Thoracic aorta (tissue), 2 donors: ENCODE measurements around the gene NEDD8. TPM values are rescaled to one million over a fixed set of nuclear protein-coding genes. Genes with fewer than 3 reads are reported as not detected.

ENCODE experiments used
- ATAC-seq: fragments of 150-250 bp; one replicate; pipeline ENCODE4 v1.8.0; 2017; ENCODE audit warnings: low read depth; ENCODE audit not compliant: insufficient number of reproducible peaks, low FRiP score
- DNase-seq: peaks from one replicate; pipeline ENCODE4 v3.0.0-alpha.2; 2020; ENCODE audit warnings: low spot score
- H3K27ac ChIP-seq, 2 donors: fragments of 200-600 bp; sonication (generic); 1 replicate in 1 of 2; 2 replicates in 1 of 2; pipeline ENCODE4 v1.5.1; 2016; ENCODE audit warnings: mild to moderate bottlenecking in 2 of 2, moderate library complexity in 2 of 2
- H3K27me3 ChIP-seq: fragments of 200-600 bp; sonication (generic); replicated peaks from 2 replicates; pipeline ENCODE4 v1.6.0; 2016; ENCODE audit warnings: mild to moderate bottlenecking; ENCODE audit not compliant: insufficient read depth
- H3K36me3 ChIP-seq: fragments of 200-600 bp; sonication (generic); one replicate; pipeline ENCODE4 v1.5.1; 2016
- H3K4me1 ChIP-seq, 2 donors: fragments of 200-600 bp; sonication (generic); 1 replicate in 1 of 2; 2 replicates in 1 of 2; pipeline versions ENCODE4 v1.5.1 to v1.6.0; 2016; ENCODE audit warnings: low read depth in 2 of 2, mild to moderate bottlenecking in 1 of 2; ENCODE audit not compliant: control insufficient read depth in 1 of 2
- H3K4me3 ChIP-seq: fragments of 200-600 bp; sonication (generic); 2 replicates; pipeline ENCODE4 v1.5.1; 2016; ENCODE audit warnings: mild to moderate bottlenecking
- H3K9me3 ChIP-seq: fragments of 200-600 bp; sonication (generic); 2 replicates; pipeline ENCODE4 v1.5.1; 2016
- total RNA-seq, 2 donors: library from RNA; depleted of rRNA; stranded (reverse); fragments of >200 nt; gene quantifications; one replicate each; pipeline versions ENCODE4 v1.1.0 to v1.2.3, GENCODE V29; 2016
- TF ChIP-seq, protein P1 (sequence below): fragments of 200-600 bp; sonication (generic); IDR thresholded peaks from one replicate; pipeline ENCODE4 v1.5.1; 2019; ENCODE audit warnings: antibody characterized with exemption

NEDD8 gene
- total RNA-seq, 2 donors from 2014 or later, result 76.0 to 91.4 TPM

GRCh38 chr14:24215495-24216344, 16.4 kb downstream of the NEDD8 start, which contains the start of gene MDP1:
Gene MDP1 (minus strand): TSS chr14:24216066. CDS start chr14:24215955, 111 bp downstream.
- peak within 1 kb of the TSS; percentile 90 to 94 for H3K27ac ChIP-seq
- TF ChIP-seq, protein P1, sequence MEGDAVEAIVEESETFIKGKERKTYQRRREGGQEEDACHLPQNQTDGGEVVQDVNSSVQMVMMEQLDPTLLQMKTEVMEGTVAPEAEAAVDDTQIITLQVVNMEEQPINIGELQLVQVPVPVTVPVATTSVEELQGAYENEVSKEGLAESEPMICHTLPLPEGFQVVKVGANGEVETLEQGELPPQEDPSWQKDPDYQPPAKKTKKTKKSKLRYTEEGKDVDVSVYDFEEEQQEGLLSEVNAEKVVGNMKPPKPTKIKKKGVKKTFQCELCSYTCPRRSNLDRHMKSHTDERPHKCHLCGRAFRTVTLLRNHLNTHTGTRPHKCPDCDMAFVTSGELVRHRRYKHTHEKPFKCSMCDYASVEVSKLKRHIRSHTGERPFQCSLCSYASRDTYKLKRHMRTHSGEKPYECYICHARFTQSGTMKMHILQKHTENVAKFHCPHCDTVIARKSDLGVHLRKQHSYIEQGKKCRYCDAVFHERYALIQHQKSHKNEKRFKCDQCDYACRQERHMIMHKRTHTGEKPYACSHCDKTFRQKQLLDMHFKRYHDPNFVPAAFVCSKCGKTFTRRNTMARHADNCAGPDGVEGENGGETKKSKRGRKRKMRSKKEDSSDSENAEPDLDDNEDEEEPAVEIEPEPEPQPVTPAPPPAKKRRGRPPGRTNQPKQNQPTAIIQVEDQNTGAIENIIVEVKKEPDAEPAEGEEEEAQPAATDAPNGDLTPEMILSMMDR, result peak; percentile 32
- peaks cover 19 to 36% of the 10 kb centered on the region in 2 donors for H3K4me1 ChIP-seq
- peak; percentile 50 for ATAC-seq
- peaks cover 8% of the 10 kb centered on the region for H3K36me3 ChIP-seq
- no peaks in the 10 kb centered on the region for H3K9me3 ChIP-seq
- no peaks in the 10 kb centered on the region for H3K27me3 ChIP-seq
- H3K4me3 ChIP-seq, result peak within 1 kb of the TSS; percentile 97
- DNase-seq, result peak; percentile 47

DNA sequence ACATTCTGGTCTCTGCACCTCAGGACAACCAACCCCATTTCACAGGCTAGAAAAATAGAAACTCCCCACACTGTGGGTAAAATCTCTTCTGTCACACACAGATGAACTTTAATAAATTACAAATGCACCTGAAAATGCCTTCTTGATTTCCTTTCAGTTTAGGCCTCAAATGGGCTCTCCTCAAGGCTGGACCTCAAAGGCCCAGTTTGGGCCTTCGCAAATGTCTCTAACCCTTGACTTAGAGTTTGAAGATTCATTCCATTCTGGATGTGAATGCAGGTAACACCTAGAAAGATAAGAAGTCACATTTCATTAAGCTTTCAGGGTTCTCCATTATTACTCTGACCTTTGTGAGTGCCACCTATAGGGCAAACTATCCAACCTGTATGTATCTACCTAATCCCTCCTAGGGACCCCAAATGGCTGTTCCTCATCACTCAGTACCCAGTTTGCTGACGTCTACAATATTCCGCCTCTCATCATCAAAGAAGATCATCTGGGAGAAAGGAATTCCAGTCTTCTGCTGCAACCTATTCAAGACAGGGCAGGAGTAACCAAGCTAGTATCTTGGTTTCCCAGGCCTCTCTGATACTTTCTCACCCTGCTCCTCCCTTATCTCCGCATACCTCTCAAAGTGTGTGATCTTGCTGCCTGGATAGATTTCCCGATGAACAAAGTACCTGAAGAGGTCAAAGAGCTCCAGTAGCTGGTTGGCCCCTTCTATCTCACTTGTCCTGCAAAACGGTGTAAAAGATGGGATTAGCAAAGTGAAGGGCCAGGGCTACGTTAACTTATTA, 18.1 kb downstream of the NEDD8 start:
- Histone ChIP-seq H3K36me3 (peaks cover 19% of the 10 kb centered on the region), H3K27ac (peak overlapping the region; percentile 95 to 97), H3K27me3 (no peaks in the 10 kb centered on the region), H3K9me3 (no peaks in the 10 kb centered on the region), H3K4me3 (peak overlapping the region; percentile 89), H3K4me1 (peaks cover 19 to 36% of the 10 kb centered on the region in 2 donors)
- TF ChIP-seq, protein P1, result no peak
- DNase-seq (no peak), ATAC-seq (no peak)

GRCh38 chr14:24212924-24213865, 19.0 kb downstream of the NEDD8 start, which contains the start of gene CHMP4A:
Gene CHMP4A (minus strand): TSS chr14:24213488. CDS start chr14:24213439, 49 bp downstream.
- TF ChIP-seq, protein P1, result peak; percentile 12
- Histone ChIP-seq H3K9me3 (no peaks in the 10 kb centered on the region), H3K4me1 (peaks cover 19 to 36% of the 10 kb centered on the region in 2 donors), H3K36me3 (peaks cover 22% of the 10 kb centered on the region), H3K27me3 (no peaks in the 10 kb centered on the region), H3K27ac (peak within 1 kb of the TSS; percentile 95 to 97), H3K4me3 (peak within 1 kb of the TSS; percentile 89)
- ATAC-seq, result peak; percentile 84
- peak; percentile 97 for DNase-seq

DNA sequence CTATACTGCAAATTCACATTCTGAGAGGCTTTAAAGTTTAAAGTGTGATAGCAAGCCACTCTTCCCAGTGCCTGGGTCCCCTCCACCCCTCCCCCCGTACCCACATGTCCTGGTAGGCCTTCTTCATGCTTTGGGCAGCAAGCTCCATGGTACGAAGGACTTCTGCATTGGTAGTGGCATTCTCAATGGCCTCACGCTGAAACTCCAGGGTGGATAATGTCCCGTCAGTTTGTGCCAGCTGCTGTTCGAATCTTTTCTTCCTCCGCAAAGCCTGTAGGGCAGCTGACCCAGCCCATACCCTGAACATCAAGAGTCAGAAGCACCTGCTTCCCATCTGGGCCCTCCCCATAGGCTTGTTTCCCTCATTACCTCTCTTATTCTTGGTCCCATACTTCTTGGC, 20.9 kb downstream of the NEDD8 start:
- Histone ChIP-seq H3K27ac (no peak overlapping the region), H3K36me3 (peaks cover 30% of the 10 kb centered on the region), H3K9me3 (no peaks in the 10 kb centered on the region), H3K27me3 (no peaks in the 10 kb centered on the region), H3K4me1 (peaks cover 19 to 35% of the 10 kb centered on the region in 2 donors), H3K4me3 (no peak overlapping the region)
- ATAC-seq (no peak), DNase-seq (no peak)
- TF ChIP-seq, protein P1, result no peak
